GM12864 (cell line): ENCODE data around the gene UBE2J1.

Experiments
- DNase-seq: peaks from one replicate; pipeline ENCODE4 v3.0.0-alpha.2; 2011; ENCODE audit warnings: low read depth
- H3K4me3 ChIP-seq: 2 replicates; pipeline ENCODE4 v1.5.1; 2011; ENCODE audit warnings: mild to moderate bottlenecking, low read depth, low read length, control low read depth
- TF ChIP-seq, protein P1 (sequence below): IDR thresholded peaks from 2 replicates; pipeline ENCODE4 v1.5.1; 2011; ENCODE audit warnings: low read depth, mild to moderate bottlenecking, moderate library complexity, low read length, control low read depth, inconsistent platforms; ENCODE audit errors: missing control alignments

The UBE2J1 gene

DNA sequence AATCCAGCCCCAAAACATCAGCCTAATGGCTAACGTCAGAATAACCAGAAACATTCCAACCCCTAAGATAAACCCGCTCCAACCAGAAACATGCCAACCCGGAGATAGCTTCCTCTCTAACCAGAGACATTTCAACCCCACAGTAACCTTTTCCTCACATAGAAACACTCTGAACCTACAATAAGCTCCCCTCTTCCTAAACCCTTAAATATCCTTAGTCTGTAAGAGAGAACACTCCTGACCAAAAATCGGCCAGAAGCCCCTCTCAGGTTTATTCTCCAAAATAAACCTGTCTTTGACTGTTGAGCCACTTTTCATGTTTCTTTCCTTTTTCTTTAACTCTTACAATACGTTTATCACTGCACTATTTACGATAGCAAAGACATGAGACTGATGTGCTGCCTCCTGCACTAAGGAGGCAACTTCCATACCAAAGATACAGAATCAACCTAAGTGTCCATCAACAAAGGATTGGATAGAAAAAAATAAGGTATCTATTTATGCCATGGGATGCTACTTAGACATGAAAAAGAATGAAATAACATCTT lies 32.4 kb downstream of the UBE2J1 start:
- no peak for DNase-seq
- TF ChIP-seq, protein P1, sequence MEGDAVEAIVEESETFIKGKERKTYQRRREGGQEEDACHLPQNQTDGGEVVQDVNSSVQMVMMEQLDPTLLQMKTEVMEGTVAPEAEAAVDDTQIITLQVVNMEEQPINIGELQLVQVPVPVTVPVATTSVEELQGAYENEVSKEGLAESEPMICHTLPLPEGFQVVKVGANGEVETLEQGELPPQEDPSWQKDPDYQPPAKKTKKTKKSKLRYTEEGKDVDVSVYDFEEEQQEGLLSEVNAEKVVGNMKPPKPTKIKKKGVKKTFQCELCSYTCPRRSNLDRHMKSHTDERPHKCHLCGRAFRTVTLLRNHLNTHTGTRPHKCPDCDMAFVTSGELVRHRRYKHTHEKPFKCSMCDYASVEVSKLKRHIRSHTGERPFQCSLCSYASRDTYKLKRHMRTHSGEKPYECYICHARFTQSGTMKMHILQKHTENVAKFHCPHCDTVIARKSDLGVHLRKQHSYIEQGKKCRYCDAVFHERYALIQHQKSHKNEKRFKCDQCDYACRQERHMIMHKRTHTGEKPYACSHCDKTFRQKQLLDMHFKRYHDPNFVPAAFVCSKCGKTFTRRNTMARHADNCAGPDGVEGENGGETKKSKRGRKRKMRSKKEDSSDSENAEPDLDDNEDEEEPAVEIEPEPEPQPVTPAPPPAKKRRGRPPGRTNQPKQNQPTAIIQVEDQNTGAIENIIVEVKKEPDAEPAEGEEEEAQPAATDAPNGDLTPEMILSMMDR = no peak
- no peak overlapping the region for H3K4me3 ChIP-seq

DNA sequence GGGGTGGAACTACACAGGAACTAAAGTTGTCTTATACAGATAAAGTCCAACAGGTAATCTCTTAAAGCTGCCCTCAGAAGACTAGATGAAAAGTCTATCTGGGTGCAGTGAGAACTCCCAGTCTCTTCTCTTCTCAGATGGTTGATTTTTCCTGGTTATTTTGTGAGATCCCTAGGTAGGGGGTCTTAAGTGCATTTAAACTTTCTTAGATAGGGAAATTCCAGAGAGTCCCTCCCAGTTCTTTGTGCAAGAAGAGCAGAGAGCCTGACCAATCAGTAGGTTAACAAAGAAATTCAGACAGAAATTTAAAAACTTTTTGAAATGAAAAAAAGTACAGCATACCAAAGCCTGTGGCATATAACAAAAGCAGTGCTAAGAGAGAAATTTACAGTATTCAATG lies 35.5 kb downstream of the UBE2J1 start:
- TF ChIP-seq, protein P1 = no peak
- no peak overlapping the region for H3K4me3 ChIP-seq
- DNase-seq = no peak

DNA sequence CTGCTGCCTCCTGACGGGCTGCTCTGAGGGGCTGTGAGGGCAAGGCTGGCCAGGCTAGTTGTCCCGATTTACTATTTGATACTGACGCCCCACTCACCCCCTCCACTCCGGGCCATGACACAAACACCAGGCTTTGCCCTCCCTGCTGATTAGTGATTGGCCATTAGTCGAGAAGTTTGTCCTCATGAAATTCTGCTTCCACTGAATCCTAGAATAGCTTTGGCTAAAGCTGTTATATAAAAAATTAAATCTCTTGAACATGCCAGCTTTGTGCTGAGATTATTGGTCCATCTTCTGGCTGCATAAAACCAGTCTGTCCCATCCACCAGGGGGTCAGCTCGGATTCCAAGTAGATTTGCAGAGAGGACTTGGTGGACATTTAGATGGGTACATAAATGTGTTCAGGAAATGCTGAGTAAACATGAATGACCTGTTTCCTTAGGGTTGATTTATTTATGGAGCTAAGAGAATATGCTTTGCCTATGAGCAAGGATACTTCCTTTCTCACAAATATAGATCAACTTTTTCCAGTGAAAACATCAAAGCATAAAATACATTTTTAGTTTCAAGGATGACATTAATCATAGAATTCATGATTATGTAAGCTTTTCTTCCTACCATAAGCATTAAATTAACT lies 37.2 kb downstream of the UBE2J1 start, which contains the start of gene GABRR2:
Gene GABRR2 (minus strand): TSS at position 51 of the 637 bp plus-strand sequence. CDS start 134 bp downstream, outside the sequence.
- no peak within 1 kb of the TSS for H3K4me3 ChIP-seq
- TF ChIP-seq, protein P1 = no peak
- no peak for DNase-seq

DNA sequence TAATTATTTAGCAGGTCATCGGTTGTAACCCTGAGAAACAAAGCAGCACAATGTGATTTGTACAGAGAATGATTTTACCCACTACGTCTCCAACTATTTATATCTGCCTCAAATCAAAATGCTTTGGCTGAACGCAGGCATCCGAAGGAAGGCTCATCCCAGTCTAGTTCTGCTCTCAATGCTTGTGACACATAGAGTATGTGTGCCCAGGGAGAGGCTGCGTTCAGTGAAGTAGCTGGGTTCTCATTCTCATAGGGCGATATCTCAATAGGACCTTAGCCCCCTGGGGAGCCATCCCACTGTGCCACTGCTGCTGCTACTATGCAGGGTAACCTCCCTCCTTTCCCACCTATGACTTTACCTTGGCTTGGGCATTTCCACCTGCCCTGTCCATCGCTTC lies 37.8 kb downstream of the UBE2J1 start:
- TF ChIP-seq, protein P1 = no peak
- no peak for DNase-seq
- H3K4me3 ChIP-seq = no peak overlapping the region

DNA sequence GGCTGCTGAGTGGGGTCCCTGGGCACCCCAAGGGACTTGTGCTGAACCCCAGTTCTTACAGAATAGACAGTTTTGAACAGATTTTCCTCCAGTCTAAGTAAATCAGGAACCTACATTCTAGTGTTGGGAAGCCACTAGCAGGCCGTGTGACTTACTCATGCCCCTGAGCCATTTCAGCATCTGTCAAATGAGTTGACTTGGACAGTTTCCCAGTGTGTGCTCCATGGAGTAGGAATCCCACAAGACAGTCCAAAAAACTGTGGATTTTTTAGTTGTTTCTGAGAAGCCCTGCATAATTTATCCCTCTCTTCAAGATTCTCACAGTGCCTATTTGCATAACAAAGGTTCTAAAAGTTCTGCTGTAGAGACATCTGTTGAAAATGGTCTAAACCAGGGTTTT lies 39.5 kb downstream of the UBE2J1 start:
- TF ChIP-seq, protein P1 = no peak
- no peak for DNase-seq
- H3K4me3 ChIP-seq = no peak overlapping the region

DNA sequence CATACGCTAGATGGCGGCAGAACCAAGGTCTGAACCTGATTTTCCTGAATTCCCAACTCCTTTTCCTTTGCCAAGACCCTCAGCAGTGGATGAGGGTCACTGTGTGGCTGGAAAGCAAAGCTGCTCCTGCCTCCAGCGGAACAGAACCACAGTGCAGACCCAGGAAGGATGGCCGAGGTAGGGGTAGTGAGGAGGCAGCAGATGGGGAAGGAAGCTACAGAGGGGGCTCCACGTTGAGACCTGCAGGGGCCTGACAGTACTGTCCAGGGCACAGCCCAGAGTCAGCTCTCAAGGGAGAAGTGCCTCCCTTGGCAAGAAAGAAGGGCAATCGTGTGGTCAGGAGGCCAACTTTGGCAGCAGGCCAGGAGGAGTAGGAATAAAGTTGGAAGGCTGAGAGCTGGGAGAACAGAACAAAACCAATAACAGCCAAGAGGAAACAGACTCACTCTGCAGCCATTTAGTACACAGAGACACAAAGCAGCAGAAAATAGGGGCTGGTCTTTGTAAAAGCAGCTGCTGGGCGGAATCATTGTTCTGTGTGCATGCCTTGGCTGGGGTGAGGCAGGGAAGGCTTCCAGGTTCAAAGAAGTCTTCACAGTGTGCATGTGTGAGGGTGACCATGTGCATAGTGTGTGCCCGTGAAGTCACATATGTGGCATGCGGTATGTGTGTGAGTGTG lies 40.5 kb downstream of the UBE2J1 start:
- no peak overlapping the region for H3K4me3 ChIP-seq
- no peak for DNase-seq
- TF ChIP-seq, protein P1 = no peak
